Measurements from ENCODE around the gene XRCC4. TPM values are rescaled to one million over a fixed set of nuclear protein-coding genes. Genes with fewer than 3 reads are reported as not detected.

The XRCC4 gene
- total RNA-seq, 2 donors from 2014 or later, result 10.6 to 17.3 TPM

- H3K4me1 ChIP-seq (ENCODE audit: control insufficient read depth, insufficient read depth, low read length), result peaks cover 4% of the 10 kb centered on the region
- H3K9me3 ChIP-seq (ENCODE audit: control insufficient read depth, low read length), result no peaks in the 10 kb centered on the region
- WGBS, 2 experiments (ENCODE audit: insufficient coverage in 1 of 2, insufficient read length in 1 of 2), result 100% methylated on average over 2 of the region's 2 CpGs; no CpG with 5 or more reads in 1 of the 2 experiments
- Mint-ChIP-seq H3K9me3 (no peaks in the 10 kb centered on the region), H3K4me1 (peaks cover 28% of the 10 kb centered on the region), H3K4me3 (no peak overlapping the region), H3K36me3 (ENCODE audit: low read depth) (no peaks in the 10 kb centered on the region), H3K27ac (no peak overlapping the region), H3K27me3 (ENCODE audit: insufficient read depth) (peaks cover 25% of the 10 kb centered on the region)
- DNase-seq, result no peak
- H3K4me3 ChIP-seq (ENCODE audit: low read length), result no peak overlapping the region
- H3K36me3 ChIP-seq (ENCODE audit: control insufficient read depth, insufficient read depth, low read length), result no peaks in the 10 kb centered on the region
- peaks cover 34% of the 10 kb centered on the region for H3K27me3 ChIP-seq (ENCODE audit: control insufficient read depth, insufficient read depth, low read length, poor library complexity, severe bottlenecking)
- no peak for TF ChIP-seq CTCF (conservative IDR thresholded peaks at IDR 0.05)
- H3K27ac ChIP-seq (ENCODE audit: low read depth, low read length), result no peak overlapping the region
- no peak overlapping the region for H3K9ac ChIP-seq (ENCODE audit: extremely low read depth, low read length, poor library complexity, severe bottlenecking)
Measured at GRCh38 chr5:83376461-83376860, 299.1 kb downstream of the XRCC4 start.

- H3K4me3 Mint-ChIP-seq, result no peak overlapping the region
- 91 to 100% methylated on average over 2 to 3 of the region's 3 CpGs for WGBS, 2 experiments (ENCODE audit: insufficient coverage in 1 of 2, insufficient read length in 1 of 2)
- no peaks in the 10 kb centered on the region for H3K9me3 ChIP-seq (ENCODE audit: control insufficient read depth, low read length)
- H3K9me3 Mint-ChIP-seq, result no peaks in the 10 kb centered on the region
- no peaks in the 10 kb centered on the region for H3K36me3 Mint-ChIP-seq (ENCODE audit: low read depth)
- no peak overlapping the region for H3K4me3 ChIP-seq (ENCODE audit: low read length)
- peaks cover 4% of the 10 kb centered on the region for H3K4me1 ChIP-seq (ENCODE audit: control insufficient read depth, insufficient read depth, low read length)
- peaks cover 24% of the 10 kb centered on the region for H3K27me3 Mint-ChIP-seq (ENCODE audit: insufficient read depth)
- no peak for TF ChIP-seq CTCF (conservative IDR thresholded peaks at IDR 0.05)
- H3K4me1 Mint-ChIP-seq, result peaks cover 24% of the 10 kb centered on the region
- H3K36me3 ChIP-seq (ENCODE audit: control insufficient read depth, insufficient read depth, low read length), result no peaks in the 10 kb centered on the region
- DNase-seq, result no peak
- H3K27ac Mint-ChIP-seq, result no peak overlapping the region
- no peak overlapping the region for H3K9ac ChIP-seq (ENCODE audit: extremely low read depth, low read length, poor library complexity, severe bottlenecking)
- H3K27ac ChIP-seq (ENCODE audit: low read depth, low read length), result no peak overlapping the region
- H3K27me3 ChIP-seq (ENCODE audit: control insufficient read depth, insufficient read depth, low read length, poor library complexity, severe bottlenecking), result peaks cover 33% of the 10 kb centered on the region
Measured at GRCh38 chr5:83377131-83377865, 300.0 kb downstream of the XRCC4 start.

- Mint-ChIP-seq H3K27ac (peak overlapping the region; percentile 45), H3K9me3 (peaks cover 2% of the 10 kb centered on the region), H3K27me3 (ENCODE audit: insufficient read depth) (peaks cover 19% of the 10 kb centered on the region), H3K4me3 (no peak overlapping the region), H3K36me3 (ENCODE audit: low read depth) (no peaks in the 10 kb centered on the region), H3K4me1 (peaks cover 16% of the 10 kb centered on the region)
- no peak for TF ChIP-seq CTCF (conservative IDR thresholded peaks at IDR 0.05)
- Histone ChIP-seq H3K36me3 (ENCODE audit: control insufficient read depth, insufficient read depth, low read length) (no peaks in the 10 kb centered on the region), H3K9me3 (ENCODE audit: control insufficient read depth, low read length) (no peaks in the 10 kb centered on the region), H3K4me1 (ENCODE audit: control insufficient read depth, insufficient read depth, low read length) (peaks cover 4% of the 10 kb centered on the region), H3K4me3 (ENCODE audit: low read length) (no peak overlapping the region), H3K9ac (ENCODE audit: extremely low read depth, low read length, poor library complexity, severe bottlenecking) (no peak overlapping the region), H3K27ac (ENCODE audit: low read depth, low read length) (no peak overlapping the region), H3K27me3 (ENCODE audit: control insufficient read depth, insufficient read depth, low read length, poor library complexity, severe bottlenecking) (peaks cover 20% of the 10 kb centered on the region)
- WGBS, 2 experiments (ENCODE audit: insufficient coverage in 1 of 2, insufficient read length in 1 of 2), result 62 to 70% methylated on average over 5 to 7 of the region's 7 CpGs
- peak; percentile 53 for DNase-seq
Measured at GRCh38 chr5:83378624-83379289, 301.4 kb downstream of the XRCC4 start.

Measured in endodermal cell (in vitro differentiated cells).